GM23338 (cell line): ENCODE data around the gene TRMT61A. TPM values are rescaled to one million over a fixed set of nuclear protein-coding genes. Genes with fewer than 3 reads are reported as not detected.

Experiments
- ATAC-seq: fragments of 200-7000 bp; cut with Tn5 transposase; 3 replicates; pipeline ENCODE4 v1.9.1; 2020
- DNase-seq: peaks from one replicate; pipeline ENCODE4 v3.0.0-alpha.2; 2015; ENCODE audit warnings: low spot score
- H2AFZ ChIP-seq: fragments of 200-600 bp; sonication (generic); 2 replicates; pipeline ENCODE4 v1.8.0; 2016; ENCODE audit warnings: antibody characterized with exemption, mild to moderate bottlenecking, moderate library complexity
- H3F3A ChIP-seq: fragments of 200-600 bp; sonication (generic); replicated peaks from 2 replicates; pipeline ENCODE4 v1.8.0; 2017; ENCODE audit warnings: antibody characterized with exemption, mixed run types, low read depth
- H3K27ac ChIP-seq: fragments of 200-600 bp; sonication (generic); 2 replicates; pipeline ENCODE4 v1.6.1; 2016; ENCODE audit warnings: low read depth
- H3K27me3 ChIP-seq: fragments of 200-600 bp; sonication (generic); 2 replicates; pipeline ENCODE4 v1.8.0; 2016; ENCODE audit warnings: mild to moderate bottlenecking, mixed run types, moderate library complexity; ENCODE audit not compliant: insufficient read depth
- H3K36me3 ChIP-seq: fragments of 200-600 bp; sonication (generic); 2 replicates; pipeline ENCODE4 v1.8.0; 2016; ENCODE audit warnings: mild to moderate bottlenecking; ENCODE audit not compliant: insufficient read depth
- H3K4me1 ChIP-seq: fragments of 200-600 bp; sonication (generic); 2 replicates; pipeline ENCODE4 v1.8.0; 2016; ENCODE audit warnings: mild to moderate bottlenecking, moderate library complexity; ENCODE audit not compliant: insufficient read depth
- H3K4me2 ChIP-seq: fragments of 200-600 bp; sonication (generic); 2 replicates; pipeline ENCODE4 v1.7.1; 2017; ENCODE audit warnings: mixed run types
- H3K4me3 ChIP-seq: fragments of 200-600 bp; sonication (generic); 2 replicates; pipeline ENCODE4 v1.6.1; 2016; ENCODE audit warnings: mixed run types
- H3K79me2 ChIP-seq: fragments of 200-600 bp; sonication (generic); replicated peaks from 2 replicates; pipeline ENCODE4 v1.8.0; 2017; ENCODE audit warnings: mild to moderate bottlenecking; ENCODE audit not compliant: insufficient read depth
- H3K9me2 ChIP-seq: fragments of 200-600 bp; sonication (generic); 2 replicates; pipeline ENCODE4 v1.8.0; 2017; ENCODE audit not compliant: insufficient read depth
- H4K20me1 ChIP-seq: fragments of 200-600 bp; sonication (generic); replicated peaks from 2 replicates; pipeline ENCODE4 v1.8.0; 2017; ENCODE audit warnings: mild to moderate bottlenecking; ENCODE audit not compliant: insufficient read depth
- H3K27ac Mint-ChIP-seq: 2 replicates; pipeline ENCODE4 v1.8.0; 2020; ENCODE audit warnings: inconsistent platforms, mild to moderate bottlenecking, moderate library complexity, mixed read lengths
- H3K27me3 Mint-ChIP-seq: 3 replicates; pipeline ENCODE4 v1.8.0; 2022; ENCODE audit warnings: low read depth, mild to moderate bottlenecking, moderate library complexity, mixed read lengths, inconsistent platforms; ENCODE audit not compliant: insufficient read depth, poor library complexity
- H3K36me3 Mint-ChIP-seq: 3 replicates; pipeline ENCODE4 v1.8.0; 2021; ENCODE audit warnings: low read depth, mild to moderate bottlenecking, inconsistent platforms, moderate library complexity, mixed read lengths
- H3K4me1 Mint-ChIP-seq: 3 replicates; pipeline ENCODE4 v1.8.0; 2020; ENCODE audit warnings: mild to moderate bottlenecking, inconsistent platforms, mixed read lengths
- H3K4me3 Mint-ChIP-seq: 3 replicates; pipeline ENCODE4 v1.8.0; 2021; ENCODE audit warnings: moderate library complexity, mild to moderate bottlenecking, inconsistent platforms, mixed read lengths
- H3K9me3 Mint-ChIP-seq: 3 replicates; pipeline ENCODE4 v1.8.0; 2020; ENCODE audit warnings: moderate library complexity, mild to moderate bottlenecking, inconsistent platforms, mixed read lengths
- ETS1 ChIP-seq: IDR thresholded peaks from 2 replicates; pipeline ENCODE4 v1.6.1; 2016; ENCODE audit warnings: antibody characterized with exemption
- EZH2phosphoT487 ChIP-seq: fragments of 200-600 bp; sonication (generic); IDR thresholded peaks from one replicate; pipeline ENCODE4 v1.8.1; 2018; ENCODE audit warnings: antibody characterized with exemption; ENCODE audit not compliant: unreplicated experiment
- NANOG ChIP-seq: IDR thresholded peaks from 2 replicates; pipeline ENCODE4 v1.6.1; 2016; ENCODE audit warnings: antibody characterized with exemption, borderline replicate concordance
- POLR2AphosphoS5 ChIP-seq: IDR thresholded peaks from 2 replicates; pipeline ENCODE4 v1.6.1; 2016; ENCODE audit warnings: antibody characterized with exemption, low read depth
- STAT1 ChIP-seq: IDR thresholded peaks from one replicate; pipeline ENCODE4 v1.6.1; 2016; ENCODE audit warnings: antibody characterized with exemption; ENCODE audit not compliant: unreplicated experiment
- ZNF331 ChIP-seq: fragments of 250-450 bp; sonication (Bioruptor Pico); IDR thresholded peaks from 2 replicates; pipeline ENCODE4 v1.5.0; 2020; ENCODE audit warnings: low read depth, mild to moderate bottlenecking, moderate library complexity
- polyA plus RNA-seq: library from polyadenylated mRNA; unstranded; fragments of >200 nt; fragmentation: Nextera tagmentation; extraction: Ambion mirVana; gene quantifications from 2 replicates; pipeline ENCODE4 v1.2.1, GENCODE V29; 2016
- total RNA-seq: library from RNA; depleted of rRNA; stranded (reverse); fragments of >200 nt; shearing (Covaris generic); gene quantifications from 2 replicates; pipeline ENCODE4 v1.2.3, GENCODE V29; 2014

The TRMT61A gene
- total and polyA plus RNA-seq, 2 experiments from 2014 or later = 13.4 to 28.2 TPM

- no peaks in the 10 kb centered on the region; the same call in 1 of the 2 replicates for H4K20me1 ChIP-seq
- no peak overlapping the region for H2AFZ ChIP-seq
- no peak overlapping the region for H3K27ac Mint-ChIP-seq
- H3K79me2 ChIP-seq = no peaks in the 10 kb centered on the region
- H3K27me3 Mint-ChIP-seq = peaks cover 8% of the 10 kb centered on the region
- no peaks in the 10 kb centered on the region for H3K9me2 ChIP-seq
- H3K9me3 Mint-ChIP-seq = no peaks in the 10 kb centered on the region
- no peak overlapping the region for H3K27ac ChIP-seq
- H3K36me3 ChIP-seq = no peaks in the 10 kb centered on the region
- H3K4me2 ChIP-seq = no peak overlapping the region
- peaks cover 8% of the 10 kb centered on the region; the same call in 2 of the 3 replicates for H3K4me1 Mint-ChIP-seq
- no peaks in the 10 kb centered on the region for H3K36me3 Mint-ChIP-seq
- no peaks in the 10 kb centered on the region for H3F3A ChIP-seq
- DNase-seq (no peak), ATAC-seq (no peak)
- H3K27me3 ChIP-seq = no peaks in the 10 kb centered on the region; the same call in 1 of the 2 replicates
- H3K4me3 Mint-ChIP-seq = no peak overlapping the region
- H3K4me3 ChIP-seq = no peak overlapping the region
- TF ChIP-seq NANOG (no peak), EZH2phosphoT487 (no peak), STAT1 (no peak)
- peaks cover 7% of the 10 kb centered on the region for H3K4me1 ChIP-seq
These were observed 8.4 kb downstream of the TRMT61A start for GRCh38 chr14:103537175-103537990.

DNA sequence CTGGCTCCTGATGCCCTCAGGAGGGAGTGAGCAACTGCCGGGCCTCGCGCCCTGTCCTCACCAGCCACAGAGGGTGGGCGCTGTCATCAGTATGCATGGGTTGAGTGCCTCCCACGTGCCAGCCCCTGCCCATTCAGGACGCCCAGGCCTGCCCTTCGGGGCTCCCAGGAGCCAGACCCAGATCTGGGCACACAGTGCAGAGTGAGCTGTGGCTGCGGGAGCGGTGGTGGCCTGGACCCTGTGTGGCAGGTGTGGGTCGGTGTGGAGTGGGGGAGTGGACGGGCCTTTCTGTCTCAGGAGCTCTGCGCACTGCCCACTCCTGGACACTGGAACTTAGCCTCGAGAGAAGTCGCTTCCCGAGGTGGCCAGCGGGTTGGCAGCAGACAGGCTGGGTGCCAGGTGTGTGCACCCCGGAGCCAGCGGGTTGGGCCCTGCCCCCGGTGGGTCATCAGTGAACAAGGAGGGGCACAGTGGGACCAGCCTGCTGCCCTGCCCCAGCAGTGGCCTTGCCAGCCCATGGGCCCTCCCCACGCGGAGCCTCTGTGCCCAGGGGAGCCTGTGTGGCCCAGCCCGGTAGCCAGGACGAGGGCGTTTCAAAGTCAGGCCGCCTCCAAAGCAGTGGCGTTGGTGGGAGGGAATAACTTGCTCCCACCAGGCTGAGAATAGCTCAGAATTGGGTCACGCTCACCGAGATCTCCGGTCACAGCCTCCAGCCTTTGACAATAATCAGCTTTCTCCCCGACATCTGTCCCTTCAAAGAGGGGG, 9.5 kb downstream of the TRMT61A start:
- Histone ChIP-seq H3K27me3 (no peaks in the 10 kb centered on the region; the same call in 1 of the 2 replicates), H3K4me1 (peaks cover 15% of the 10 kb centered on the region), H3K9me2 (no peaks in the 10 kb centered on the region), H3K4me2 (no peak overlapping the region), H3K79me2 (no peaks in the 10 kb centered on the region), H3K27ac (no peak overlapping the region), H4K20me1 (no peaks in the 10 kb centered on the region; the same call in 1 of the 2 replicates), H2AFZ (no peak overlapping the region), H3K4me3 (no peak overlapping the region), H3K36me3 (no peaks in the 10 kb centered on the region), H3F3A (0 out of 2 replicates have a peak, but pooled peaks cover 3% of the 10 kb centered on the region)
- H3K27me3 Mint-ChIP-seq = peaks cover 10% of the 10 kb centered on the region
- no peak overlapping the region for H3K4me3 Mint-ChIP-seq
- TF ChIP-seq ZNF331 (CRISPR knock-in tag) (no peak), ETS1 (no peak), POLR2AphosphoS5 (peak; percentile 21; the same call in 1 of the 2 replicates)
- no peak for DNase-seq
- H3K36me3 Mint-ChIP-seq = no peaks in the 10 kb centered on the region
- no peak overlapping the region for H3K27ac Mint-ChIP-seq
- H3K9me3 Mint-ChIP-seq = no peaks in the 10 kb centered on the region
- H3K4me1 Mint-ChIP-seq = peaks cover 12% of the 10 kb centered on the region; the same call in 2 of the 3 replicates
- ATAC-seq = no peak
